GM12878 (cell line): ENCODE measurements around the gene AHCYL2. TPM values are rescaled to one million over a fixed set of nuclear protein-coding genes. Genes with fewer than 3 reads are reported as not detected.

ENCODE experiments used
- BACH1 ChIP-seq: fragments of 450-650 bp; IDR thresholded peaks from 2 replicates; pipeline ENCODE4 v1.6.1; 2017; ENCODE audit warnings: mild to moderate bottlenecking, borderline replicate concordance
- BMI1 ChIP-seq: fragments of 450-650 bp; IDR thresholded peaks from 2 replicates; pipeline ENCODE4 v1.6.1; 2016; ENCODE audit warnings: mild to moderate bottlenecking, moderate library complexity, borderline replicate concordance
- CREB1 ChIP-seq: IDR thresholded peaks from 2 replicates; pipeline ENCODE4 v1.6.1; 2012; ENCODE audit warnings: low read depth, mild to moderate bottlenecking, inconsistent platforms
- EP300 ChIP-seq, 2 experiments: fragments of 150-350 bp in 1 of 2; IDR thresholded peaks; 2 replicates each; pipeline ENCODE4 v1.6.1; 2011 to 2012; ENCODE audit warnings: low read depth in 2 of 2, low read length in 2 of 2, borderline replicate concordance in 1 of 2, improper control_type of control experiment in 1 of 2, inconsistent platforms in 1 of 2; ENCODE audit not compliant: control insufficient read depth in 1 of 2
- HCFC1 ChIP-seq: fragments of 150-350 bp; IDR thresholded peaks from 2 replicates; pipeline ENCODE4 v1.6.1; 2014; ENCODE audit warnings: low read length
- HDGF ChIP-seq: fragments of 450-650 bp; IDR thresholded peaks from 2 replicates; pipeline ENCODE4 v1.6.1; 2016; ENCODE audit warnings: antibody characterized with exemption
- KAT2A ChIP-seq: conservative IDR thresholded peaks from 2 replicates; pipeline ENCODE4 v1.6.1; 2011; ENCODE audit warnings: low read depth, low read length; ENCODE audit not compliant: control insufficient read depth
- MEF2B ChIP-seq: fragments of 450-650 bp; IDR thresholded peaks from 2 replicates; pipeline ENCODE4 v1.6.1; 2018; ENCODE audit warnings: mild to moderate bottlenecking, moderate library complexity; ENCODE audit not compliant: partially characterized antibody, poor library complexity, severe bottlenecking
- MXI1 ChIP-seq: fragments of 150-350 bp; IDR thresholded peaks from 2 replicates; pipeline ENCODE4 v1.6.1; 2011; ENCODE audit warnings: low read depth, mild to moderate bottlenecking, inconsistent platforms, low read length, improper control_type of control experiment
- NBN ChIP-seq: fragments of 450-650 bp; IDR thresholded peaks from 2 replicates; pipeline ENCODE4 v1.6.1; 2016
- RAD21 ChIP-seq: IDR thresholded peaks from 2 replicates; pipeline ENCODE4 v1.6.1; 2011; ENCODE audit warnings: mild to moderate bottlenecking, low read depth, low read length, moderate library complexity; ENCODE audit not compliant: insufficient read depth
- SIN3A ChIP-seq: IDR thresholded peaks from 2 replicates; pipeline ENCODE4 v1.6.1; 2012; ENCODE audit warnings: low read depth, low read length, improper control_type of control experiment
- STAT1 ChIP-seq: fragments of 450-650 bp; conservative IDR thresholded peaks from 2 replicates; pipeline ENCODE4 v1.6.1; 2014; ENCODE audit warnings: antibody characterized with exemption, mild to moderate bottlenecking
- SUZ12 ChIP-seq: fragments of 200-600 bp; sonication (generic); IDR thresholded peaks from one replicate; pipeline ENCODE4 v1.6.1; 2018; ENCODE audit warnings: antibody characterized with exemption, mild to moderate bottlenecking; ENCODE audit not compliant: unreplicated experiment
- YBX1 ChIP-seq: fragments of 450-650 bp; IDR thresholded peaks from 2 replicates; pipeline ENCODE4 v1.6.1; 2016; ENCODE audit warnings: antibody characterized with exemption
- ZNF217 ChIP-seq: fragments of 450-650 bp; IDR thresholded peaks from 2 replicates; pipeline ENCODE4 v1.6.1; 2017; ENCODE audit warnings: antibody characterized with exemption, mild to moderate bottlenecking
- ZNF24 ChIP-seq: fragments of 450-650 bp; IDR thresholded peaks from 2 replicates; pipeline ENCODE4 v1.6.1; 2017; ENCODE audit warnings: antibody characterized with exemption, mild to moderate bottlenecking
- polyA plus RNA-seq, 11 experiments: library from polyadenylated mRNA; depleted of rRNA in 4 of 11; unstranded in 6 of 11; stranded (reverse) in 5 of 11; fragments of >200 nt; fragmentation: Nextera tagmentation in 4 of 11; fragmentation: Illumina TruSeq in 1 of 11; extraction: Ambion mirVana in 4 of 11; extraction: Trizol in 1 of 11; gene quantifications; 1 replicate in 1 of 11; 2 replicates in 10 of 11; pipeline versions ENCODE4 v1.2.1 to v1.2.3, GENCODE V29; 2011 to 2016; ENCODE audit warnings: inconsistent platforms in 2 of 11, missing spikeins in 2 of 11, low read depth in 1 of 11
- total RNA-seq, 4 experiments: library from RNA; depleted of rRNA in 3 of 4; stranded (reverse); fragments of >200 nt in 3 of 4; fragmentation: Illumina TruSeq in 1 of 4; extraction: Trizol in 1 of 4; gene quantifications; 2 replicates each; pipeline versions ENCODE4 v1.2.1 to v1.2.3, GENCODE V29; 2013 to 2021
- TF ChIP-seq, protein P1 (sequence below): fragments of 450-650 bp; IDR thresholded peaks from 2 replicates; pipeline ENCODE4 v1.6.1; 2018; ENCODE audit warnings: borderline replicate concordance, mild to moderate bottlenecking; ENCODE audit not compliant: partially characterized antibody
- TF ChIP-seq, protein P2 (sequence below): IDR thresholded peaks from 2 replicates; pipeline ENCODE4 v1.6.1; 2012; ENCODE audit warnings: low read depth, low read length, improper control_type of control experiment
- TF ChIP-seq, protein P3 (sequence below): IDR thresholded peaks from 2 replicates; pipeline ENCODE4 v1.6.1; 2012; ENCODE audit warnings: improper control_type of control experiment, low read depth, low read length; ENCODE audit not compliant: insufficient replicate concordance

The AHCYL2 gene
- total and polyA plus RNA-seq, 10 of the 15 experiments (the other 5 are each of a cell fraction or from before 2014, with no cell fraction given), result 1.7 to 29.1 (median 5.4) TPM

DNA sequence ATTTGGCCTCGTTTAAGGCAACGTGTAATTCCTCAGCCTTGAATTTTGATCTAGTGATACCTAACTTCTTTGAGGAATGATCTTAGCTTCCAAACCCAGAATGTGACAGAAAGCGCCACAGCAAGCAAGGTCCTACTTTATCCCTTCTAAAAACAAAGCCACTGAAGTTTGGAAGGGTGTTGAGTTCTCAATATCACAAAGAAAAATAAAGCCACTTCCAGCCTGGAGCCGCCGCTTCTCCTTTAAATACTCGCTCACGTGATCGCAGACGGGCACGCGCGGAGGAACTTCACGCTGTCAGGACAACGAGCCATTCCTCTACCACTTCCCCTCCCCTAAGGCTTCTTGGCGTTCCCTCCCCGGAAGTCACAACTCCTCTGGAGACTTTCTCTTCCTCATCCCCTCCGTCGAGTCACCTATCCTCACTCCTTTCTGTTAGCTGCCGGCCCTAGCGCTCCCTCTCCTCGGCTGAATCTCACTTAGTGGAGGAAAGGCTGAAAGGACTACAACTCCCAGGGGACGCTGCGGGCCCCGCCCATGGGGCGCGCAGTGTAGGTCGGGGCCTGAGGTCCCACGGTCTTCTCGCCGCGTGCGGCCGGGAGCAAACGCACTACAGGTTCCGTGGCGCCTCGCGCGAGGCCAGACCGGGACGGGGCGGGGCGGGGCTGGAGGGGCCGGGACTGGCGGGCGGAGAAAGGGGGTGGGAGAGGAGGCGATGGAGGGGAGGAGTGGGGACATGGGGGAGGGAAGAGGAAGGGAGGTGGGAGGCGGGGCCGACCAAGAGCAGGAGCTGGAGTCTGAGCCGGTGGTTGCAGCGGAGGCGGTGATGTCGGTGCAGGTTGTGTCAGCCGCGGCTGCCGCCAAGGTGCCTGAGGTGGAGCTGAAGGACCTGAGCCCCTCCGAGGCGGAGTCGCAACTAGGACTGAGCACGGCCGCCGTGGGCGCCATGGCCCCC lies at the start of gene AHCYL2 (continued):
- TF ChIP-seq MXI1, result peak; percentile 87
- TF ChIP-seq, protein P1, sequence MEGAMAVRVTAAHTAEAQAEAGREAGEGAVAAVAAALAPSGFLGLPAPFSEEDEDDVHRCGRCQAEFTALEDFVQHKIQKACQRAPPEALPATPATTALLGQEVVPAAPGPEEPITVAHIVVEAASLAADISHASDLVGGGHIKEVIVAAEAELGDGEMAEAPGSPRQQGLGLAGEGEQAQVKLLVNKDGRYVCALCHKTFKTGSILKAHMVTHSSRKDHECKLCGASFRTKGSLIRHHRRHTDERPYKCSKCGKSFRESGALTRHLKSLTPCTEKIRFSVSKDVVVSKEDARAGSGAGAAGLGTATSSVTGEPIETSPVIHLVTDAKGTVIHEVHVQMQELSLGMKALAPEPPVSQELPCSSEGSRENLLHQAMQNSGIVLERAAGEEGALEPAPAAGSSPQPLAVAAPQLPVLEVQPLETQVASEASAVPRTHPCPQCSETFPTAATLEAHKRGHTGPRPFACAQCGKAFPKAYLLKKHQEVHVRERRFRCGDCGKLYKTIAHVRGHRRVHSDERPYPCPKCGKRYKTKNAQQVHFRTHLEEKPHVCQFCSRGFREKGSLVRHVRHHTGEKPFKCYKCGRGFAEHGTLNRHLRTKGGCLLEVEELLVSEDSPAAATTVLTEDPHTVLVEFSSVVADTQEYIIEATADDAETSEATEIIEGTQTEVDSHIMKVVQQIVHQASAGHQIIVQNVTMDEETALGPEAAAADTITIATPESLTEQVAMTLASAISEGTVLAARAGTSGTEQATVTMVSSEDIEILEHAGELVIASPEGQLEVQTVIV, result peak; percentile 86
- TF ChIP-seq MEF2B, result peak; percentile 88
- peak; percentile 83; the same call in 1 of the 2 replicates for TF ChIP-seq HDGF
- TF ChIP-seq STAT1, result peak; percentile 93; the same call in 1 of the 2 replicates
- TF ChIP-seq ZNF217, result no peak
- peak; percentile 98 for TF ChIP-seq HCFC1
- no peak for TF ChIP-seq SUZ12
- TF ChIP-seq NBN, result peak; percentile 87; the same call in 1 of the 2 replicates
- TF ChIP-seq, protein P2, sequence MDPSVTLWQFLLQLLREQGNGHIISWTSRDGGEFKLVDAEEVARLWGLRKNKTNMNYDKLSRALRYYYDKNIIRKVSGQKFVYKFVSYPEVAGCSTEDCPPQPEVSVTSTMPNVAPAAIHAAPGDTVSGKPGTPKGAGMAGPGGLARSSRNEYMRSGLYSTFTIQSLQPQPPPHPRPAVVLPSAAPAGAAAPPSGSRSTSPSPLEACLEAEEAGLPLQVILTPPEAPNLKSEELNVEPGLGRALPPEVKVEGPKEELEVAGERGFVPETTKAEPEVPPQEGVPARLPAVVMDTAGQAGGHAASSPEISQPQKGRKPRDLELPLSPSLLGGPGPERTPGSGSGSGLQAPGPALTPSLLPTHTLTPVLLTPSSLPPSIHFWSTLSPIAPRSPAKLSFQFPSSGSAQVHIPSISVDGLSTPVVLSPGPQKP, result 0 out of 2 replicates have a peak, but pooled peaks have one; percentile 74
- TF ChIP-seq RAD21, result no peak
- 0 out of 2 replicates have a peak, but pooled peaks have one; percentile 42 for TF ChIP-seq SIN3A
- no peak for TF ChIP-seq KAT2A
- peak; percentile 82 for TF ChIP-seq CREB1
- no peak for TF ChIP-seq BACH1
- TF ChIP-seq BMI1, result peak; percentile 65; the same call in 1 of the 2 replicates
- no peak for TF ChIP-seq EP300 (IDR thresholded peaks at IDR 0.05; ENCODE audit: borderline replicate concordance in 1 of 2, control insufficient read depth in 1 of 2, low read depth in 2 of 2, low read length in 2 of 2)
- TF ChIP-seq ZNF24, result no peak
- no peak for TF ChIP-seq YBX1
- TF ChIP-seq, protein P3, sequence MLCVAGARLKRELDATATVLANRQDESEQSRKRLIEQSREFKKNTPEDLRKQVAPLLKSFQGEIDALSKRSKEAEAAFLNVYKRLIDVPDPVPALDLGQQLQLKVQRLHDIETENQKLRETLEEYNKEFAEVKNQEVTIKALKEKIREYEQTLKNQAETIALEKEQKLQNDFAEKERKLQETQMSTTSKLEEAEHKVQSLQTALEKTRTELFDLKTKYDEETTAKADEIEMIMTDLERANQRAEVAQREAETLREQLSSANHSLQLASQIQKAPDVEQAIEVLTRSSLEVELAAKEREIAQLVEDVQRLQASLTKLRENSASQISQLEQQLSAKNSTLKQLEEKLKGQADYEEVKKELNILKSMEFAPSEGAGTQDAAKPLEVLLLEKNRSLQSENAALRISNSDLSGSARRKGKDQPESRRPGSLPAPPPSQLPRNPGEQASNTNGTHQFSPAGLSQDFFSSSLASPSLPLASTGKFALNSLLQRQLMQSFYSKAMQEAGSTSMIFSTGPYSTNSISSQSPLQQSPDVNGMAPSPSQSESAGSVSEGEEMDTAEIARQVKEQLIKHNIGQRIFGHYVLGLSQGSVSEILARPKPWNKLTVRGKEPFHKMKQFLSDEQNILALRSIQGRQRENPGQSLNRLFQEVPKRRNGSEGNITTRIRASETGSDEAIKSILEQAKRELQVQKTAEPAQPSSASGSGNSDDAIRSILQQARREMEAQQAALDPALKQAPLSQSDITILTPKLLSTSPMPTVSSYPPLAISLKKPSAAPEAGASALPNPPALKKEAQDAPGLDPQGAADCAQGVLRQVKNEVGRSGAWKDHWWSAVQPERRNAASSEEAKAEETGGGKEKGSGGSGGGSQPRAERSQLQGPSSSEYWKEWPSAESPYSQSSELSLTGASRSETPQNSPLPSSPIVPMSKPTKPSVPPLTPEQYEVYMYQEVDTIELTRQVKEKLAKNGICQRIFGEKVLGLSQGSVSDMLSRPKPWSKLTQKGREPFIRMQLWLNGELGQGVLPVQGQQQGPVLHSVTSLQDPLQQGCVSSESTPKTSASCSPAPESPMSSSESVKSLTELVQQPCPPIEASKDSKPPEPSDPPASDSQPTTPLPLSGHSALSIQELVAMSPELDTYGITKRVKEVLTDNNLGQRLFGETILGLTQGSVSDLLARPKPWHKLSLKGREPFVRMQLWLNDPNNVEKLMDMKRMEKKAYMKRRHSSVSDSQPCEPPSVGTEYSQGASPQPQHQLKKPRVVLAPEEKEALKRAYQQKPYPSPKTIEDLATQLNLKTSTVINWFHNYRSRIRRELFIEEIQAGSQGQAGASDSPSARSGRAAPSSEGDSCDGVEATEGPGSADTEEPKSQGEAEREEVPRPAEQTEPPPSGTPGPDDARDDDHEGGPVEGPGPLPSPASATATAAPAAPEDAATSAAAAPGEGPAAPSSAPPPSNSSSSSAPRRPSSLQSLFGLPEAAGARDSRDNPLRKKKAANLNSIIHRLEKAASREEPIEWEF, result no peak
